Amniotic epithelial cell (primary cell): ENCODE data around the gene PEX19.

Experiments
- DNase-seq: peaks from one replicate; pipeline ENCODE4 v3.0.0-alpha.2; 2010; ENCODE audit warnings: low read depth

The PEX19 gene

GRCh38 chr1:160237558-160237957 is 47.4 kb downstream of the PEX19 start:
- DNase-seq, result no peak

- no peak for DNase-seq
These were observed 48.1 kb downstream of the PEX19 start for GRCh38 chr1:160236806-160237205.

- no peak for DNase-seq
These were observed 52.0 kb downstream of the PEX19 start for GRCh38 chr1:160232911-160233310.

GRCh38 chr1:160228431-160228830 is 56.5 kb downstream of the PEX19 start:
- no peak for DNase-seq

GRCh38 chr1:160227561-160227960 is 57.4 kb downstream of the PEX19 start:
- DNase-seq, result no peak

GRCh38 chr1:160227034-160227433 is 57.9 kb downstream of the PEX19 start:
- DNase-seq, result no peak
